ENCODE measurements around the gene MRPL47.

DNA sequence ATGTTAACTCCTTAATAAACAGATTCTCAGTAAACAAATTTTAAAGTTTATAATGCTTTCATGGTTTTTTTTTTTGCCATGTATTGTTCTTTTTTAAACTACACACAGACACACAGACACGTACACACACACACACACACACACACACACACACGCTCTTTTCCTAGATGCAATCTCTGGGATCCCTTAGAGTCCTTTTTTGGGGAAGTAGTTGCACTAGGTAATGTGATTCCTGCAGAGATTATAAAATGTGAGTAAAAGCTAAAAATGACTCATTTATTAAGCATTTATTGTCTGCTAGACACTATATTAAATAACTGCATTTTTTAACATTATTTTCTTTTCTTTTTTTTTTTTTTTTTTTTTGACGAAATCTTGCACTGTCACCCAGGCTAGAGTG, 20.0 kb upstream of the MRPL47 start:
- TF ChIP-seq POLR2A (IDR thresholded peaks at IDR 0.05) (no peak), CTCF (IDR thresholded peaks at IDR 0.05) (no peak)
